ENCODE results near the gene CDK19.

DNA sequence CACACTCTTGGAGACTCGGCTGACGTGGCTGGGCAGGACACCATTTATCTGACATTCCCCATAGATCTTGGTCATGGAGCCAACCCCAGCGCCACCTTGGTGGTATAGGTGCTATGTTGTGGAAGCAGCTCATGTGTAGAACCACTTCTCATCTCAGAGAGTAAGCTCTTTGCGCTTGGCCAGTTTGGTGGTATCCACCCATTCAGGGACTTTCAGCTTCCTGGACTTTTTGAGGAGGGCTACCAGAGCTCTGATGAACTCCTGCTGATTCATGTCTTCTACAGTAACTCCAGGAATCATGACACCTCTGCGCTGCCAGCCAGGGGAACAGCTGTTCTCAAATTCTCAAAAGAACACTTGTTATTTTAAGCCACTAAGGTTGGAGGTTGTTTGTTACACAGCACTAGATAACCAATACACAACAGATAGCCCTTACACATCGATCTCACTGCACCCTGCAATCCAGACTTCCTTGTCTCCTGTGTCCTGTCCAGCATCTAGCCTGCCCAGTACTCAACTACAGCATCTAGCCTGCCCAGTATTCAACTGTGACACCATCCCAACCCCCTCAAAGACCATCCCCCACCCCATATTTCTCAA is 252.9 kb downstream of the CDK19 start:
- TF ChIP-seq CTCF (IDR thresholded peaks at IDR 0.05) = no peak
- TF ChIP-seq ZFX (IDR thresholded peaks at IDR 0.05; ENCODE audit: borderline replicate concordance) = no peak

All from 22Rv1 (cell line).